Activated CD8-positive, alpha-beta memory T cell treated with anti-CD3 and anti-CD28 coated beads for 36 hours (primary cell): Measurements from ENCODE around the gene TMED1. TPM values are rescaled to one million over a fixed set of nuclear protein-coding genes. Genes with fewer than 3 reads are reported as not detected.
"Not testable (repeated sequence)": the region's sequence is repeated elsewhere in the genome, so short reads cannot be mapped to it uniquely, and the experiment has no call there.

ENCODE experiments used
- CTCF ChIA-PET: fragments of 350-600 bp; sonication (Branson Sonifier 250); formaldehyde crosslinking; loops from one replicate; lab custom pipeline; 2021; ENCODE audit warnings: antibody characterized with exemption; lab: Charles Lee
- POLR2A ChIA-PET: fragments of 350-600 bp; sonication (Branson Sonifier 250); formaldehyde crosslinking; loops from one replicate; lab custom pipeline; 2021; ENCODE audit warnings: antibody characterized with exemption; lab: Charles Lee
- total RNA-seq, 2 experiments: library from RNA; stranded (reverse); gene quantifications; one replicate each; pipeline ENCODE4 v1.2.3, GENCODE V29; 2021

Gene TMED1, protein sequence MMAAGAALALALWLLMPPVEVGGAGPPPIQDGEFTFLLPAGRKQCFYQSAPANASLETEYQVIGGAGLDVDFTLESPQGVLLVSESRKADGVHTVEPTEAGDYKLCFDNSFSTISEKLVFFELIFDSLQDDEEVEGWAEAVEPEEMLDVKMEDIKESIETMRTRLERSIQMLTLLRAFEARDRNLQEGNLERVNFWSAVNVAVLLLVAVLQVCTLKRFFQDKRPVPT
- 10 to 100 TPM; 13.4 to 14.2 TPM for total RNA-seq

DNA sequence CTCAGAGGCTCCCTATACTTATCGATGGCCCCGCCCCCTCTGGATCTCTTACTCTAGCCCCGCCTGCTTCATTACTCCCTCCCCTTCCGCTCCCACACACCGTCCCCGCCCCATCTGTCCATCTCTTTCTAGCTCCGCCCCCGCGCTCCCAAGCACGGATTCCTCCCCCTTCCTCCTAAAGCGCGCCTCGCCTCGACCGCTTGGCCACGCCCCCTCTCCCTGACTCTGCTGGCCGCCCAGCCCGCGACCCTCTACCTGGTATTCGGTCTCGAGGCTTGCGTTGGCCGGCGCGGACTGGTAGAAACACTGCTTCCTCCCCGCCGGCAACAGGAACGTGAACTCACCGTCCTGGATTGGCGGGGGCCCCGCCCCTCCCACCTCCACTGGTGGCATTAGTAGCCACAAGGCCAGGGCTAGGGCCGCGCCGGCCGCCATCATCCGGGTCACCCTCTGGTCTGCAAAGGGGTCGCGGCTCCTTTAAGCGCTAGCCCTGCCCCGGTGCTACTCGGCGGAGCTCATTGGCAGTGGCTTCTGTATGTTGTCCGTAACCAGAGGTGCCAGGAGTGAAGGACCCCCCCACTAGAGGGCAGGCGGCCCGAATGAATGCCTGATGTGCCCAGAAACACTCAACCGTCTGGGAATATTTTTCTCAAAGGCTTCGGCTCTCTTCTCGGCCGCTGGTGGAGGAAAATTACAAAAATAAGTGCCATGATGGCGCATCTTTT lies at the start of gene TMED1:
TSS of gene TMED1 (minus strand) at position 459 of the 725 bp plus-strand sequence. CDS start at position 438, 21 bp downstream.
- POLR2A ChIA-PET = interaction anchor here (0.5 to 1.1 kb wide), 7 partner anchors 24 to 177 kb away, joined by 3 to 7 read pairs (median 3); no protein-coding TSS in a partner anchor
- CTCF ChIA-PET = interaction anchor here (0.9 to 3.8 kb wide), 10 partner anchors 15 to 191 kb away, joined by 3 to 26 read pairs (median 6); partner anchors contain the start of genes CARM1 and DNM2

DNA sequence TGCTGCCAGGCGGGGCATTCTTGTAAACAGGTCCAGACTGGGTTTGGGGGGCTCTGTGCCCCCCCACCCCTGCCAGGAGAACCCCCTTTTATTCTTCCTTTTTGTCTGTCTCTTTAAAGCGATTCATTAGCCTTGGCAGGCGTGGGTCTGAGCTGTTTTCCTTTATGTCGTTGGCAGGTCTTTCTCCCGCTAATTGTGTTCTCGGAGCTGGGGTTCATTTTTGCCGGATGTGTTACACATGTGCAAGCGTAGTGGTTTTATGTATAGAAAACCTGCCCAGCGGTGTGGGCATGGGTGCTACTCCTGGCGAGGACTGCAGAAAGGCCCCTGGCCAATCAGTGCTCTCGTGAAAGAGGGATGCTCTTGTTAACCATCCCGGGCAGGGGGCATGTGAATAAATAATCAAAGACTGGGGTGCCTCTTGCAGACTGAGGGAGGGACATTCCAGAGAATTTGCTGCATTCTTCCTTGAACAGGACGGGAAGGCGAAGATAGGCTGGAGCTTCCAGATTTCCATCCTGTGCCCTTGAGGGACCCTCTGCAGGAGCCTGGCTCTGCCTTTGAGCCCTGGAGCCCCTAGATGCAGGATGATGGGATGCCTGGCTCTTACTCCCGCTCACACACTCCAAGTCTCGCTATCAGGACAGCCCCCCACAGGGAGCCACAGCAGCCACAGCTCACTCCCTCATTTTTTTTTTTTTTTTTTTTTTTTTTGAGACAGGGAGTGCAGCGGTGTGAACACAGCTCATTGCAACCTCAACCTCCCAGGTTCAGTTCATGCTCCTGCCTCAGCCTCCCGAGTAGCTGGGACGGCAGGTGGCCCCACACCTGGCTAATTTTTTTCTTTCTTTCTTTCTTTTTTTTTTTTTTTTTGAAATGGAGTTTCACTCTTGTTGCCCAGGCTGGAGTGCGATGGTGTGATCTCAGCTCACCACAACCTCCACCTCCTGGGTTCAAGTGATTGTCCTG lies 49.5 kb upstream of the TMED1 start:
- ChIA-PET CTCF (interaction anchor here (0.7 to 1.2 kb wide), 2 partner anchors 9 to 10 kb away, joined by 3 read pairs; no protein-coding TSS in a partner anchor), POLR2A (no interaction called here)

DNA sequence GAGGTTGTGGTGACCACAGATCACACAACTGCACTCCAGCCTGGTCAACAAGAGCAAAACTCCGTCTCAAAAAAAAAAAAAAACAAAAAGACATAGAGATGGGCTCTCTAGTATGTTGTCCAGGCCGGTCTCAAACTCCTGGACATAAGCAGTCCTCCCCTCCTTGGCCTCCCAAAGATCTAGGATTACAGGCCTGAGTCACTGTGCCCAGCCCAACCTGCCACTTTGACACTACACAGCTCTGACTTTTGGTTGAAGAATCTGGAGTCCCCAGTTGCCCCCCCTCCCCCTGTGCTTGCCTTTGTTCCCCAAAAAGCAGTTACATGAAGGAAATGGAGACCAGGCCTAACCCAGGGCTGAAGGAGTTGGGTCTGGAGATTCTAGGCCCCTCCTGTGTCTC lies 48.3 kb upstream of the TMED1 start:
- CTCF ChIA-PET = interaction anchor here (0.7 kb wide), 1 partner anchor 9 kb away, joined by 3 read pairs; no protein-coding TSS in a partner anchor
- POLR2A ChIA-PET = no interaction called here

DNA sequence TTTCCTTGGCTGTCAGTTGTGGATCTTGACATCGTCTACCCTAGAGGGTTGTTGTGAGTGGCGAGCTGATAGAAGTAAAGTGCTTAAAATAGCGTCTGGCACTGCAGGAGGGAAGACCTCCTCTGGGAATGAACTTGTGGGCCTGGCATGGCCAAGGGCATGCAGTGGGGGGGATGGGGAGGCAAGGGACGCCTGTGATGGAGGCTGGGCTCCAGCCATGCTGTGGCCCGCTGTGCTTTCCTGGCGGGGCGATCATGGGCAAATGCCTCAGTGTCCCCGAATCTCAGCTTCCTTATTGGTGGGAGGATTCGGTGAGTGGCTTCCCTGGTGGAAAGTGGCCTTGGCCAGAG lies 46.1 kb upstream of the TMED1 start:
- POLR2A ChIA-PET = interaction anchor here (0.5 to 0.7 kb wide), 2 partner anchors 139 to 773 kb away, joined by 8 to 9 read pairs; no protein-coding TSS in a partner anchor
- CTCF ChIA-PET = interaction anchor here (2.9 kb wide), 1 partner anchor 11 kb away, joined by 10 read pairs; no protein-coding TSS in a partner anchor

DNA sequence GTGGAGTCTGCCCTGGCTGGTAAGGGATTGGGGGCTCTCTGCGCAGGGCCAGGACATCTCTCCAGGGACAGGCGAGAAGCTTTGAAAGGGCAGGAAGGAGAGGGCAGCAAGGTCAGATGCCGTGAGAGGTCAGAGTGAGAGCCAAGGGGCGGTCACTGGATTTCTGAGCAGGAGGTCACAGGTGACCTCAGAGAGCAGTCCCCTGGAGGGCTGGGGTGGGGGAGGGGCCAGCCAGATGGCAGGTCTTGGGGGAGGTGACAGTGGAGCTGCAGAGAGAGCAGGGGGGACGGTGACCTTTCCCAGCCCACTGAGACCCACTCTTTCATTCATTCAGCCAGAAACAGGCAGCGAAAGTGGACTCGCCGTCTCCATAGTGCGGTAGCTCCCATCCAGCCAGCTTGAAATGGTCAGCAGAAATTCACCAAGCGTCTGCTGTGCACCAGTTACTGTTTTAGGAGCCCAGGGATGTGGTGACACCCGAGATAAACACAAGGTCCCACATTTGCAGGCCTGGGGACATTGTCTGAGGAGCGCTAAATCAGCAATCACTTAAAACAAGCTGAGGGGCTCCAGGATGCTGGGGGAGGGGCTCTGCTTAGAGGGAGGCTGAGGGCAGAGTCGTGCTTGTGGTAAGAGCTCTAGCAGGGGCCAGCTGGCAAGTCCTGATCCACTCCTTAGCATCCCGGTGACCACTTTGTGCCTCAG lies 45.5 kb upstream of the TMED1 start:
- ChIA-PET CTCF (interaction anchor here (1.6 to 2.9 kb wide), 2 partner anchors 9 to 11 kb away, joined by 6 to 10 read pairs; no protein-coding TSS in a partner anchor), POLR2A (interaction anchor here (0.5 to 0.7 kb wide), 2 partner anchors 139 to 773 kb away, joined by 8 to 9 read pairs; no protein-coding TSS in a partner anchor)

DNA sequence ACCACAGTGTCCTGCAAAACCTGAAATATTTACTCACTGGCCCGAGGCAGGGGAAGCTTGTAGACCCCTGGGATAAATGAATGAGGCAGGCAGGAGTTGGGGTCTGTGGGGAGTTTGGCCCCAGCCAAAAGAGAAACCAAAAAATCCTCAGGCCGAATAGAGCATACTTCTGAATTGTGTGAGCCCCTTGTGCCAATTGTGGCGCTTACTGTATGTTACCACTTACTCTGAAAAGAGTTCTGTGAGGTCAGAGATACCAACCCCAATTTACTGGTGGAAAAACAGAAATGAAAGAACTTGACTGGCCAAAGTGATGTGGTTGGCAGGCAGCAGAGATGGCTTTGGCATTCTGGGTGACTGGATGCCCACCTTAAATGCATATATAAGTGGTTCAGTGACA lies 42.2 kb upstream of the TMED1 start:
- POLR2A ChIA-PET = no interaction called here
- CTCF ChIA-PET = no interaction called here

DNA sequence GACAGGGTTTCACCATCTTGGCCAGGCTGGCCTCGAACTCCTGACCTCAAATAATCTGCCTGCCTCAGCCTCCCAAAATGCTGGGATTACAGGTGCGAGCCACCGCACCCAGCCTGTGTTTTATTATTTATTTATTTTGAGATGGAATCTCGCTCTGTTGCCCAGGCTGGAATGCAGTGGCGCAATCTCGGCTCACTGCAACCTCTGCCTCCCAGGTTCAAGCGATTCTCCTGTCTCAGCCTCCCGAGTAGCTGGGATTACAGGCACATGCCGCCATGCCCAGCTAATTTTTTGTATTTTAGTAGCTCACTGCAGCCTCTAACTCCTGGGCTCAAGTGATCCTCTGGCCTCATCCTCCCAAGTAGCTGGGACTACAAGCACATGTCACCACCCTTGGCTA lies 41.6 kb upstream of the TMED1 start:
- CTCF ChIA-PET = interaction anchor here (0.6 kb wide), 2 partner anchors 10 to 163 kb away, joined by 3 read pairs; no protein-coding TSS in a partner anchor
- POLR2A ChIA-PET = not testable (repeated sequence)

DNA sequence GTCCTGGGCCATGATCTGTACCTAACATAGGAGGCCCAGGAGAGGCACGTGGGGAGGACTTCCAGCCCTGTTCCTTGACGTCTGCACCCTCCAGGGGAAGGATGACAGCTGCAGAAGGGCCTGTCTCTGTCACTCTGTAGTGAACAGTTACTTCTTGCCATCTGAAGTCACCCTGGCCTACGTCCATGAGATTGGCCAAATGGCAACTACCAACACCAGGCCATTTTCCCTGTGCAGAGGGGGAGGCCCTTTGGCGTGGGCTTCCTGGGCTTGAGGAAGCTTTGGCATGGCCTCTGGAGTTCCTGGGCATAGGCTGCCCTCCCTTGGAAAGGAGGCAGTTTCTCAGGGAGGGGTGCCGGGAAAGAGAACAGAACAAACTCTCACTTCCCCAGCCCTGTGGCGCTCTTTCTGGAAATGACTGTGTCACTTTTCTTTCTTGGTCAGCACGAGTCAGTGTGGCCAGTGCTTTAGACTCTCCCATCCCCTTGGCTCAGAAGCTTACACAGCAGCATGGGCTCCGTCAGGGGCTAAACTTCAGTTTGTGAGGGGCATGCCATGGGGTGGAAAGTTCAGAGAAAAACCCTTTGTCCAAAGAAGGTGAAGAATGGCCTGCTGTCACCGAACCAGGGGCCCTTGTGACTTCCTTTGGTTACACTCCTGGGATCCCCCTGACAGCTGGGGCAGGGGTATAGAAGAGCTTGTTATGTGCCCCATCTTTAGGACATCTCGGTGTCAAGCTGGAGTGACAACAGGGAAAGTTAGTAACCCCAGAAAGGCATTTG lies 40.6 kb upstream of the TMED1 start:
- POLR2A ChIA-PET = no interaction called here
- CTCF ChIA-PET = interaction anchor here (0.6 to 0.8 kb wide), 3 partner anchors 9 to 163 kb away, joined by 3 read pairs; no protein-coding TSS in a partner anchor

DNA sequence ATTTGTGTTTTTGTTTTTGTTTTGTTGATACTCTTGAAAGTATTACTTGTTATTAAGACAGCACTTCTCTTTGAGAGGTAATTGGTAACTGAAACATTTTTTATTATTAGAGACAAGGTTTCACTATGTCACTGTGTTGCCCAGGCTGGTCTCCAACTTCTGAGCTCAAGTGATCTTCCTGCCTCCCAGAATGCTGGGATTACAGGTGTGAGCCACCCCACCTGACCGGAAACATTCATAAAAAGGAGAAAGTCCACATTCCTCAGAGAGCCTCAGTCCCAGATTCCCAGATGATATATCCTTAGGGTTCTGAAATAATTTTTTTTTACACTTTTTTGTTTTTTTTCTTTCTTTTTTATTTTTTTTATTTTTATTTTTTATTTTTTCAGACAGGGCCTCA lies 38.0 kb upstream of the TMED1 start:
- CTCF ChIA-PET = interaction anchor here (1.7 kb wide), 1 partner anchor 56 kb away, joined by 5 read pairs; no protein-coding TSS in a partner anchor
- POLR2A ChIA-PET = interaction anchor here (0.5 to 0.7 kb wide), 3 partner anchors 47 to 454 kb away, joined by 4 to 7 read pairs (median 6); partner anchors contain the start of gene PDE4A

DNA sequence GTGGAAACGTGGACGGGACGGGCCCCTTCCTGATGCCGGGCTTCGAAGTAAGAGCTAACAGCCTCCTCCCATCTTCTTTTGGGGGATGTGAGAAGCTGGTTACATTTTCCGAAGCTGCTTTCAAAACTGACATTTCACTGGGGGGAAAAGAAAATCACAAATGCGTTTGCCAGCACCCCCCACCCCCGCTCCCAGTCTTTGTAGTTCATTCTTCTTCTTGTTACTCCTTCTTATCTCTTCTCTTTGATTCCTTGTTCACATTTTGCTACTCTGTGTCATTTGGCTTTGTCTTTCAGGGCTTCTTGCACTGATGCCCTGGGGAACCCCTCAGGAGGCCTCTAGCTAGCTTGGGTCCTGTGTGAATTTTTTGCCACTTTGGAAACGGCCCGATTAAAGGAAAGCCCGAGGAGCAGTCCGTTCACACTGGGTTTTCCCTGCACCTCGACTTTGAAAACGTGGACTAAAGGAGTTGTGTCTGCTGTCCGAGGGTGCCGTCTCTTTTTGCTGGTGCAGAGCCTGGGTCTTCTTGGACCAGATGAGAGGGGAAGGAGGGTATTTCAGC lies 36.6 kb upstream of the TMED1 start:
- ChIA-PET POLR2A (interaction anchor here (0.6 to 0.8 kb wide), 3 partner anchors 36 to 217 kb away, joined by 3 read pairs; partner anchors contain the start of gene LDLR), CTCF (interaction anchor here (0.6 to 1.8 kb wide), 12 partner anchors 8 to 1530 kb away, joined by 3 to 10 read pairs (median 4); partner anchors contain the start of gene TMED1)

DNA sequence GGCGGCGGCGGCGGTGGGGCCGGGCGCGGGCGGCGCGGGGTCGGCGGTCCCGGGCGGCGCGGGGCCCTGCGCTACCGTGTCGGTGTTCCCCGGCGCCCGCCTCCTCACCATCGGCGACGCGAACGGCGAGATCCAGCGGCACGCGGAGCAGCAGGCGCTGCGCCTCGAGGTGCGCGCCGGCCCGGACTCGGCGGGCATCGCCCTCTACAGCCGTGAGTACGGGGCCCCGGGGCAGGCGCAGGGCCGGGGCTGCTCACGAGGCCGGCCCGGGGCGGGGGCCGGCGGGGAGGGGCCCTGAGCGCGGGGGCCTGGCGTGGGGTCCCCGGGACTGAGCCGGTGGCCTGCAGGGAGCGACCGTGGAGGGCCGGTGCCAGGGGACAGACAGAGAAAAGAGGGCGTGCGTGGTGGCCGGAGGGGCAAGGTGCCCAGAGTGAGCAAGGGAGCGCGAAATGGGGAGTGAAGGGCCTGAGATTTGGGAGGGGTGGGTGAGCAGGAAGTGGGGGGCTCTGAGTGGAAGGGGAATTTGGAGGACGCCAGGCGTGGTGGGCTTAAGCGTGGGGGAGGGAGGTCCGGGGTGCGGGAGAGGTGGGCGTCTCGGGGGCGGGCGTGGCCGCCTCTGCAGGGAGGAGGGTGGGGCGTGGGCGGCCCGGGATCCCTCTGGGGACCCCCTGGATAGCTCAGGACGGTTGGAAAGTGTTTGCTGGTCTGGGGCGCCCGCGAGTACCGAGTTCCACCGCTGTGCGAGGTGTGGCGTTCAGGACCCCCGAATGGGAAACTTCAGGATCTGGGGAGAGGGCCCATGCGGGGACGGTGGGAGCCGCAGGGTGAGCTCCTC lies 35.9 kb upstream of the TMED1 start:
- CTCF ChIA-PET = interaction anchor here (0.6 to 1.8 kb wide), 11 partner anchors 8 to 313 kb away, joined by 3 to 10 read pairs (median 5); partner anchors contain the start of gene TMED1
- POLR2A ChIA-PET = interaction anchor here (0.8 kb wide), 2 partner anchors 35 to 218 kb away, joined by 3 read pairs; partner anchors contain the start of gene LDLR

DNA sequence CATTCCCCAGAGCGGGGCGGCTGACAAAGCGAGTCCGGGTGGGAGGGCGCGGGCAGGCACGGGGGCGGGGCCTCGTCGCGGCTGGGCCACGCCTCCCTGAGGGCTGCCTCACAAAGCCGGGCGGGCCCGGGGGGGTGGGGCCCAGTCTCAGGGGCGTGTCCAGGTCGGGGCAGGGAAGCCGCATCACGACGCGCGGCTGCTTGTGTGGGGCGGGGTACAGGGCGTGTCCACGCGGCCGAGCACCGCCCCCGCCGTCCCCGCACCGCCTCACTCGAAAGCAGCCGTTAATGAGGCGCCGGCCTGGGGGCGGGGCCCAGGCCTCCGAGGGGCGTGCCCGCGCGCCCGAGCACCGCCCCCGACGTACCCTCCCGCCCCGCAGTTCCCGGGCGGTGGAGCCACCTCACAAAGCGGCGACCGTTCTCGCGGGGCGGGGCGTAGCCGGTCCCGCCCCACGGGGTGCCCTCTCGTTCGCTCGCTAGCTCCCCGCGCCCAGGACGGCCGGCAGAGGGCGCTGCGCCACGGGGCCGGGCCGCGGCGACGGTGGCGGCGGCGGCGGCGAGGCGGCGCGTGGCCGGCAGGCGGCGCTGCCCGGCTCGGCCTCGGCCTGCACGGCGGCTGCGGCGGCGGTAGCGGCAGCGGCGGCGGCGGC lies 35.1 kb upstream of the TMED1 start, which contains the start of gene CARM1:
TSS of gene CARM1 (plus strand) at position 599 of the 649 bp plus-strand sequence. CDS start 150 bp downstream, outside the sequence.
- POLR2A ChIA-PET = interaction anchor here (0.6 kb wide), 2 partner anchors 35 to 153 kb away, joined by 3 to 4 read pairs; partner anchors contain the start of genes DNM2 and TMED1
- CTCF ChIA-PET = interaction anchor here (0.6 to 1.8 kb wide), 8 partner anchors 10 to 771 kb away, joined by 3 to 10 read pairs (median 4); partner anchors contain the start of gene TMED1

DNA sequence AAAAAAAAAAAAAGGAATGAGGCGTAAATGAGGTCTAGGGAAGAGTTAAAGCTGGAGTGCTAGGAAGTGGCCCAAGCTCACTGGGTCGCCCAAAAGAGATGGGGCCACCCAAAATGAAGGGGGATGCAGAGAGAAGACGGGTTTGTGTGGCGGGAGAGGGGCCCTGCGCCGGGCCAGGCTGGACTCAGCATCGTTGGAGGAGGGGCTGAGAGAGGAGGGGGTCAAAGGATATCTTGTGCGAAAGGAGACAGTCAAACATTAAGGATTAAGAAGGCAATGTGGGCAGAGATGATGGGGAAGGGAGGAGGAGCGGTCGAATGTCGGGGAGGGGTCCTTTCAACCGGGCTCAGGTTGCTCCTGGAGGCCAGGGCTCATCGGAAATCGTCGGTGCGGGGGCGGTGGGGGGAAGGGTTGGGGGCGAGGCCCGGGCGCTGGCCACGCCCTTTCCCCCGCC lies 34.5 kb upstream of the TMED1 start:
- ChIA-PET CTCF (interaction anchor here (0.6 to 1.8 kb wide), 10 partner anchors 9 to 771 kb away, joined by 3 to 10 read pairs (median 4); partner anchors contain the start of gene TMED1), POLR2A (interaction anchor here (0.6 kb wide), 3 partner anchors 35 to 569 kb away, joined by 3 to 4 read pairs (median 4); partner anchors contain the start of genes DNM2 and TMED1)

DNA sequence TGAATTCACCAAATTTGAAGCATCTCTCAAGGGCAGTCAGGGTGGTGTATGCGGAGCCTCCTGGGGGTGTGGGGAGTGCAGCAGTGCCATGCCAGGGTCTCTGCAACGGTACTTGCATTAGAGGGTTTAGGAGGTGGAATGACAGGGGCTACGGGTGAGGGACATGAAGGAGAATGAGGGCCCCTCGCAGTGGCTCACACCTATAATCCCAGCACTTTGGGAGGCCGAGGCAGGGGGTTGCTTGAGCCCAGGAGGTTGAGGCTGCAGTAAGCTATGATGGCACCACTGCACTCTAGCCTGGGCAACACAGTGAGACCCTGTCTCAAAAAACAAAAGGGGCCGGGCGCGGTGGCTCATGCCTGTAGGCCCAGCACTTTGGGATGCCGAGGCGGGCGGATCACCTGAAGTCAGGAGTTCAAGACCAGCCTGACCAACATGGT lies 33.9 kb upstream of the TMED1 start:
- POLR2A ChIA-PET = interaction anchor here (0.6 to 1.3 kb wide), 2 partner anchors 152 to 568 kb away, joined by 3 to 4 read pairs; partner anchors contain the start of gene DNM2
- CTCF ChIA-PET = interaction anchor here (0.8 to 1.1 kb wide), 2 partner anchors 8 to 15 kb away, joined by 4 to 5 read pairs; no protein-coding TSS in a partner anchor
